MG63 (cell line): ENCODE data around the gene MILR1. TPM values are rescaled to one million over a fixed set of nuclear protein-coding genes. Genes with fewer than 3 reads are reported as not detected.

Source experiments
- DNase-seq: peaks from one replicate; pipeline ENCODE4 v3.0.0-alpha.2; 2020
- H3K27me3 ChIP-seq: fragments of 250-450 bp; sonication (Bioruptor Pico); 2 replicates; pipeline ENCODE4 v1.5.1; 2020; ENCODE audit warnings: mild to moderate bottlenecking, moderate library complexity
- H3K36me3 ChIP-seq: fragments of 250-450 bp; sonication (Bioruptor Pico); 2 replicates; pipeline ENCODE4 v1.5.1; 2020; ENCODE audit warnings: mild to moderate bottlenecking, moderate library complexity
- H3K4me3 ChIP-seq: fragments of 250-450 bp; sonication (Bioruptor Pico); 2 replicates; pipeline ENCODE4 v1.5.1; 2020; ENCODE audit warnings: mild to moderate bottlenecking, moderate library complexity
- H3K9me3 ChIP-seq: fragments of 250-450 bp; sonication (Bioruptor Pico); 2 replicates; pipeline ENCODE4 v1.5.1; 2020; ENCODE audit warnings: mild to moderate bottlenecking, moderate library complexity
- total RNA-seq: library from RNA; depleted of rRNA; stranded (reverse); fragments of >200 nt; shearing (Covaris generic); gene quantifications from 2 replicates; pipeline ENCODE4 v1.2.3, GENCODE V29; 2014; ENCODE audit warnings: low replicate concordance; rRNA removed

Gene MILR1, protein sequence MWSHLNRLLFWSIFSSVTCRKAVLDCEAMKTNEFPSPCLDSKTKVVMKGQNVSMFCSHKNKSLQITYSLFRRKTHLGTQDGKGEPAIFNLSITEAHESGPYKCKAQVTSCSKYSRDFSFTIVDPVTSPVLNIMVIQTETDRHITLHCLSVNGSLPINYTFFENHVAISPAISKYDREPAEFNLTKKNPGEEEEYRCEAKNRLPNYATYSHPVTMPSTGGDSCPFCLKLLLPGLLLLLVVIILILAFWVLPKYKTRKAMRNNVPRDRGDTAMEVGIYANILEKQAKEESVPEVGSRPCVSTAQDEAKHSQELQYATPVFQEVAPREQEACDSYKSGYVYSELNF
- 5.6 and 19.0 TPM in 2 replicates for total RNA-seq

GRCh38 chr17:64448665-64449512, at the start of gene MILR1:
MILR1 (plus strand) TSS chr17:64449115; CDS start chr17:64449169, 54 bp downstream.
- Histone ChIP-seq H3K36me3 (no peaks in the 10 kb centered on the region), H3K9me3 (no peaks in the 10 kb centered on the region), H3K4me3 (peak within 1 kb of the TSS; percentile 12), H3K27me3 (no peaks in the 10 kb centered on the region)
- DNase-seq = peak; percentile 52

GRCh38 chr17:64399767-64400156, 49.2 kb upstream of the MILR1 start:
- Histone ChIP-seq H3K27me3 (no peaks in the 10 kb centered on the region), H3K4me3 (no peak overlapping the region), H3K9me3 (no peaks in the 10 kb centered on the region), H3K36me3 (no peaks in the 10 kb centered on the region)
- DNase-seq = no peak

DNA sequence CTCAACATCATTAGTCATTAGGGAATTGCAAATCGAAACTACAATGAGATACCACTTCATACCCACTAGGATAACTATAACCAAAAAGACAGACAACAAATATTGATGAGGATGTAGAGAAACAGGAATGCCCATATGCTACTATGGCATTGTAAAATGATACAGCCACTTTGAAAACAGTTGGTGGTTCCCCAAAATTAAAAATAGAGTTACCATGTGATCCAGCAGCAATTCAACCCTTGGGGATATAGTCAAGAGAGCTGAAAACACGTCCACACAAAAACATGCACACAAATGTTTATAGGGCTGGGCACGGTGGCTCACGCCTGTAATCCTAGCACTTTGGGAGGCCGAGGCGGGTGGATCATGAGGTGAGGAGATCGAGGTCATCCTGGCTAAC, 48.3 kb upstream of the MILR1 start:
- DNase-seq = no peak
- no peaks in the 10 kb centered on the region for H3K27me3 ChIP-seq
- no peak overlapping the region for H3K4me3 ChIP-seq
- no peaks in the 10 kb centered on the region for H3K9me3 ChIP-seq
- no peaks in the 10 kb centered on the region for H3K36me3 ChIP-seq

DNA sequence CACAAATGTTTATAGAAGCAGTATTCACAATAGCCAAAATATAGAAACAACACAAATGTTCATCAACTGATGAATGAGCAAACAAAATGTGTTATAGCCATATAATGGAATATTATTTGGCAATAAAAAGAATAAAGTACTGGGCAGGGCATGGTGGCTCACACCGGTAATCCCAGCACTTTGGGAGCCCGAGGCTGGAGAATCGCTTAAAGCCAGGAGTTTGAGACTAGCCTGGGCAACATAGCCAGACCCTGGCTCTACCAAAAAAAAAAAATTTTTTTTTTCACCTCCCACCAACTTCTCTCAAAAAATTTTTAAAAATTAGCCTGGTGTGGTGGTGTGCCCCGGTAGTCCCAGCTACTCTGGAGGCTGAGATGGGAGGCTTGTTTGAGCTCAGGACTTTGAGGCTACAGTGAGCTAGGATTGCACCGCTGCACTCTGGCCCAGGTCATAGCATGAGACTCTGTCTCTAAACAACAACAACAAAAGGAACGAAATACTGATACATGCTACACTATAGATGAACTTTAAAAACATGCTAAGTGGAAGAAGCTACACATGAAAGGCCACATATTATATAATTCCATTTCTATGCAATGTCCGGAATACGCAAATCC, 47.6 kb upstream of the MILR1 start:
- Histone ChIP-seq H3K36me3 (no peaks in the 10 kb centered on the region), H3K27me3 (no peaks in the 10 kb centered on the region), H3K9me3 (no peaks in the 10 kb centered on the region), H3K4me3 (no peak overlapping the region)
- DNase-seq = no peak

- Histone ChIP-seq H3K9me3 (no peaks in the 10 kb centered on the region), H3K4me3 (no peak overlapping the region), H3K27me3 (no peaks in the 10 kb centered on the region), H3K36me3 (no peaks in the 10 kb centered on the region)
- DNase-seq = no peak
Observed at GRCh38 chr17:64401941-64402340, 47.0 kb upstream of the MILR1 start.

GRCh38 chr17:64402469-64402868, 46.4 kb upstream of the MILR1 start:
- DNase-seq = no peak
- Histone ChIP-seq H3K9me3 (no peaks in the 10 kb centered on the region), H3K36me3 (no peaks in the 10 kb centered on the region), H3K27me3 (no peaks in the 10 kb centered on the region), H3K4me3 (no peak overlapping the region)

DNA sequence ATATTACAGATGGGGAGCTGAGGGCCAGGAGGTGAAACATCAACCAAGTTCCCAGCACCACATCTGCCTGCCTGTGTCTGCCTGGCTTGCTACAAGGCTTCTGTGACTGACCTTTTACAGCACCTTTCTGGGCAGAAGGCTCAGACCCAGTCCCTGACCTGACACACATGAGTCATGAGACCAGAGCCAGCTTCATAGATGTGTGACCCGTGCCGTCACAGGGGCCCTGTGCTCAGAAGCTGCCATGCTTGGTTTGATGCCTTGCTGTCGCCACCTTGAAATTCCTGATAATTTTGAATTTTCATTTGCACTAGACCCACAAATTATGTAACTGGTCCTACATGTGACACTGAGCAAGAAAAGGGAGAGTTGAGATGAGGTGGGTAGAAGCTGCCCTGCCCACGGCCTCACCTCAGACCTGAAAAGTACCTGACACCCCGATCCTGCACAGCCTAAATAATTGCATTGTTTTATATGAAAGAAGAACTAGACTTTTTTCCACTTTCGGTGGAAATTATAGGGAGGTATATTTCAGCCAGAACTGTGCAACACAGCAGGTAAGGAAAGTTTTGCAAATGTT, 44.9 kb upstream of the MILR1 start:
- H3K27me3 ChIP-seq = no peaks in the 10 kb centered on the region
- H3K9me3 ChIP-seq = no peaks in the 10 kb centered on the region
- no peak for DNase-seq
- H3K4me3 ChIP-seq = no peak overlapping the region
- no peaks in the 10 kb centered on the region for H3K36me3 ChIP-seq

DNA sequence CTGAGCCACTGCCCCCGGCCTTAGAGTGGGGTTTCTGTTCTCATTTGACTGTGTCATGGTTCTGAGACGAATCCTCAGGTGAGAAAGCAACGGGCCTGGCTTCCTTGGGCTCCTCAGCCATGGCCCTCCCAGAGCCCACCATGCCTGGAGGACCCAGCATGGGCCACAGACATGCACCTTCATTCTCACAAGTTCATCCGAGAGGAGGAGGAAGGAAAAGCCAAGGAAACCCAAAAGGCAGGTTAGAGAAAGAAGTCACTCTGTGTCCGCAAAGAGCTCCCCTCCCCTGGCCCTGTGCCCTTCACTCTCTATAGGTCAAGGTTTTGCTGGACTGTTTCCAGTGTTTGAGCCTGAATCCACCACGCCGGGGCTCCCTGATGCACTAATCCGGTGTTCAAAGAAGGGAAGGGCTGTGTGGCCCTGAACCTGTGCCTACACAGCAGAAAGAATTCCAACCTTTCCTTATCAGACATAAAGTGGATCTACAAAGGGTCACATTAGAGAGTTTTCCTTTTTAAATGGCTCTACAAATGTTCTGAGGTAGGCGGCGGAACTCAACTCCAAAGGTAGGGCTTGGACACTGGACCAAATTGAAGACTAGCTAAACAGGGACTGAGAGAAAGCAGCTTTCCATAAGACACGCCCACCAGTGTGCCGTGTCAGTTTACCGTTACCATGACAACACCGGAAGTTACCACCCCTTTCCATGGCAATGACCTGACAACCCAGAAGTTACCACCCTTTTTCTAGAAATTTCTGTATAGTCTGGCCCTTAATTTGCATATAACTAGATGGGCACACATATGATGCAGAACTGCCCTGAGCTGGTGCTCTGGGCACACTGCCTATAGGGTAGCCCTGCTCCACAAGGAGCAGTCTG, 42.4 kb upstream of the MILR1 start:
- H3K27me3 ChIP-seq = no peaks in the 10 kb centered on the region

DNA sequence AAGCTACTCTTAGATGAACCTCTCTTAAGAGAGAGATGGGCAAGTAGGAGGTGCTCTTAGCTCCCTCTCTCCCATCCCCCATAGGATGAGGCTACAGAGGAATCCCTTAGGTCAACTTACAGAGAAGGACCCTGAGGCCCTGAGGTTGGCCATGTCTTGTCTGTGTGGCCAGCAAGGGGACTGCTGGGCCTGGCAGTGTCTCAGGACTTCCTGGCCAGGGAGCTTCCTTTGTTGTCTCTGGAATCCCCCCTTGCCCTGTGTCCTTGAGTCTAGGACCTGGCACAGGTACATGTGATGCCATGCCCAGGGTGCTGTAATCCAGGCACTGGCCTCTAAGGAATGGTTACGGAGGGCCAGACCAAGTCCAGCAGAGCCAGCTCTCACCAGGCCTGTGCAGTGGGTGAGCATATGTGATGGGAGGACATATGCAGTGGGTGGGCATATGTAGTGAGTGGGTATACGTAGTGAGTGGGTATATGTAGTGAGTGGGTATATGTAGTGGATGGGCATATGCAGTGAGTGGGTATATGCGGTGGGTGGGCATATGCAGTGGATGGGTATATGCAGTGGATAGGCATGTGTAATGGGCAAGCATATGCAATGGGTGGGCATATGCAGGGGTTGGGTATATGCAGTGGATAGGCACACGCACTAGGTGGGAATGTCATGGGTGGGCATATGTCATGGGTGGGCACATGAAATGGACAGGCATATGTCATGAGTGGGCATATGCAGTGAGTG, 38.0 kb upstream of the MILR1 start:
- DNase-seq = no peak
- Histone ChIP-seq H3K27me3 (no peaks in the 10 kb centered on the region), H3K9me3 (no peaks in the 10 kb centered on the region), H3K36me3 (no peaks in the 10 kb centered on the region), H3K4me3 (no peak overlapping the region)

More for the DNA sequence above, 42.4 kb upstream of the MILR1 start:
- H3K36me3 ChIP-seq = no peaks in the 10 kb centered on the region
- DNase-seq = no peak
- no peak overlapping the region for H3K4me3 ChIP-seq
- H3K9me3 ChIP-seq = no peaks in the 10 kb centered on the region

- no peak overlapping the region for H3K4me3 ChIP-seq
- no peak for DNase-seq
- no peaks in the 10 kb centered on the region for H3K9me3 ChIP-seq
- H3K36me3 ChIP-seq = no peaks in the 10 kb centered on the region
- no peaks in the 10 kb centered on the region for H3K27me3 ChIP-seq
Observed at GRCh38 chr17:64411999-64412771, 36.7 kb upstream of the MILR1 start.

GRCh38 chr17:64412944-64413381, 36.0 kb upstream of the MILR1 start:
- H3K9me3 ChIP-seq = no peaks in the 10 kb centered on the region
- H3K36me3 ChIP-seq = no peaks in the 10 kb centered on the region
- no peak for DNase-seq
- H3K4me3 ChIP-seq = no peak overlapping the region
- no peaks in the 10 kb centered on the region for H3K27me3 ChIP-seq

DNA sequence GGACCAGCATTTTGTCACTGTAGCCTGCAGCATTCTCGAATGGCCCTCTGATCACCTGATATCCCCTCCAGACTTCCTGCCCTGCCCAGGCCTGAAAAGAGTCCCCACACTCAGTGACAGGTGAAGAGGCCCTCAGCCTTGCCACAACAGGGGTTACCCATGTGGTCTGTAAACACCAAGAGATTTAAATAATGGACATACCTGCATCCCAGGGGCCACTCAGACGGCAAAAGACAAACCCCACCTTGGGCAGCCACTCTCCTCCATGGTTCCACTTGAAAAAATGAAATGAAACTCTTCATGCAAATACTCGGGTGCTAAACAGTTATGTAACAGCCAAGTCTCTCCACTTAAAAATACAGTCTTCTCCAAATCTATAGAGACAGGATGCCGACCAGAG, 35.4 kb upstream of the MILR1 start:
- no peaks in the 10 kb centered on the region for H3K9me3 ChIP-seq
- no peaks in the 10 kb centered on the region for H3K36me3 ChIP-seq
- H3K4me3 ChIP-seq = no peak overlapping the region
- H3K27me3 ChIP-seq = no peaks in the 10 kb centered on the region
- DNase-seq = no peak

DNA sequence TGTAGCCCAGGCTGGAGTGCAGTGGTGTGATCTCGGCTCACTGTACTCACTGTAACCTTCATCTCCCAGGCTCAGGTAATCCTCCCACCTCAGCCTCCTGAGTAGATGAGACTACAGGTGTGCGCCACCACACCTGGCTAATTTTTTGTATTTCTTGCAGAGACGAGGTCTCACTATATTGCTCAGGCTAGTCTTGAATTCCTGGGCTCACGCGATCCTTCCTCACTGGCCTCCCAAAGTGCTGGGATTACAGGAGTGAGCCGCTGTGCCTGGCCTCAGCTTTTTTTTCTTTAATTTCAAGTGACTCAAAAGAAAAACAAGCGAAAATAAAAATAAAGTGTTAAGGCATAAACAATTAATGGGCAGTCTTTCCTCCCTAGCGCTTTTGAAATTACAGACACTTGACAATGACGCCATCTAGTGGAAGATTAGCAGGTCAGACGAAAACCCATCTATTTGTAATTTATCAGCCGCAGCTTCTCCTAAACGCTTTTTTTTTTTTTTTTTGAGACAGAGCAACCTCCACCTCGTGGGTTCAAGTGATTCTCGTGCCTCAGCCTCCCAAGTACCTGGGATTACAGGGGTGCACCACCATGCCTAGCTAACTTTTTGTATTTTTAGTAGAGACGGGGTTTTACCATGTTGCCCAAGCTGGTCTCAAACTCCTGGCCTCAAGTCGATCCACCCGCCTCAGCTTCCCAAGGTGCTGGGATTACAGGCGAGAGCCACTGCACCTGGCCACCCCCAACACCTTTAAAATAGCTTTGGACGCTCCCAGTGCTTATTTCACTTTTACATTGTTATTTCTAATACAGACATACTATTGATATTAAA, 30.2 kb upstream of the MILR1 start:
- no peaks in the 10 kb centered on the region for H3K36me3 ChIP-seq
- H3K27me3 ChIP-seq = no peaks in the 10 kb centered on the region
- no peak overlapping the region for H3K4me3 ChIP-seq
- H3K9me3 ChIP-seq = no peaks in the 10 kb centered on the region
- DNase-seq = peak; percentile 54

- H3K9me3 ChIP-seq = no peaks in the 10 kb centered on the region
- H3K4me3 ChIP-seq = no peak overlapping the region
- H3K36me3 ChIP-seq = no peaks in the 10 kb centered on the region
- no peaks in the 10 kb centered on the region for H3K27me3 ChIP-seq
- peak; percentile 32 for DNase-seq
Observed at GRCh38 chr17:64420143-64420670, 28.7 kb upstream of the MILR1 start.
